HepG2 (cell line): ENCODE results near the gene PSMG3. TPM values are rescaled to one million over a fixed set of nuclear protein-coding genes. Genes with fewer than 3 reads are reported as not detected.

Experiments
- FOXA1 ChIP-seq, 2 experiments: fragments of 450-650 bp in 1 of 2; sonication (generic) in 1 of 2; formaldehyde crosslinking in 1 of 2; IDR thresholded peaks; 2 replicates each; pipeline versions ENCODE4 v1.4.0 to v1.6.1; 2016 to 2020; ENCODE audit warnings: missing genetic modification reagents in 1 of 2
- HMG20A ChIP-seq: IDR thresholded peaks from 2 replicates; pipeline ENCODE4 v1.6.1; 2016; ENCODE audit warnings: borderline replicate concordance
- HOXA5 ChIP-seq: sonication (generic); formaldehyde crosslinking; IDR thresholded peaks from 2 replicates; pipeline ENCODE4 v1.4.0; 2020; ENCODE audit warnings: missing genetic modification reagents
- HOXA7 ChIP-seq: sonication (generic); formaldehyde crosslinking; IDR thresholded peaks from 2 replicates; pipeline ENCODE4 v1.8.1; 2022; ENCODE audit warnings: mild to moderate bottlenecking, missing genetic modification reagents, moderate library complexity
- KAT8 ChIP-seq: IDR thresholded peaks from 2 replicates; pipeline ENCODE4 v1.6.1; 2016; ENCODE audit warnings: missing genetic modification reagents, missing compliant biosample characterization
- KMT2B ChIP-seq: IDR thresholded peaks from 2 replicates; pipeline ENCODE4 v1.6.1; 2016; ENCODE audit warnings: missing genetic modification reagents, missing compliant biosample characterization
- MAZ ChIP-seq, 2 experiments: sonication (generic) in 1 of 2; formaldehyde crosslinking in 1 of 2; IDR thresholded peaks; 2 replicates each; pipeline versions ENCODE4 v1.5.0 to v1.6.1; 2012 to 2020; ENCODE audit warnings: low read depth in 2 of 2, mild to moderate bottlenecking in 2 of 2, borderline replicate concordance in 1 of 2, improper control_type of control experiment in 1 of 2, low read length in 1 of 2, missing genetic modification reagents in 1 of 2, moderate library complexity in 1 of 2
- PHB2 ChIP-seq: fragments of 450-650 bp; IDR thresholded peaks from 2 replicates; pipeline ENCODE4 v1.6.1; 2018; ENCODE audit not compliant: partially characterized antibody
- SOX13 ChIP-seq, 3 experiments: fragments of 450-650 bp in 1 of 3; sonication (generic) in 1 of 3; formaldehyde crosslinking in 1 of 3; IDR thresholded peaks in 2 of 3; conservative IDR thresholded peaks in 1 of 3; 2 replicates each; pipeline versions ENCODE4 v1.5.0 to v1.6.1; 2016 to 2020; ENCODE audit warnings: antibody characterized with exemption in 1 of 3, mild to moderate bottlenecking in 1 of 3, missing compliant biosample characterization in 1 of 3, missing genetic modification reagents in 1 of 3, moderate library complexity in 1 of 3
- ZKSCAN8 ChIP-seq: IDR thresholded peaks from 2 replicates; pipeline ENCODE4 v1.6.1; 2016; ENCODE audit warnings: borderline replicate concordance, missing genetic modification reagents, missing compliant biosample characterization
- ZSCAN22 ChIP-seq: sonication (generic); formaldehyde crosslinking; IDR thresholded peaks from 2 replicates; pipeline ENCODE4 v1.4.0; 2020; ENCODE audit warnings: mild to moderate bottlenecking, missing genetic modification reagents
- polyA plus RNA-seq, 8 experiments: library from polyadenylated mRNA; depleted of rRNA in 3 of 8; stranded (reverse) in 7 of 8; unstranded in 1 of 8; fragments of >200 nt; fragmentation: Illumina TruSeq in 4 of 8; extraction: Trizol in 4 of 8; gene quantifications; 2 replicates each; pipeline versions ENCODE4 v1.2.1 to v1.2.3, GENCODE V29; 2011 to 2016; ENCODE audit warnings: low read depth in 4 of 8, missing spikeins in 1 of 8, mixed read lengths in 1 of 8; ENCODE audit not compliant: insufficient read depth in 1 of 8
- total RNA-seq, 5 experiments: library from RNA; depleted of rRNA; stranded (reverse); fragments of >200 nt; fragmentation: Illumina TruSeq; extraction: Trizol; gene quantifications; 2 replicates each; pipeline ENCODE4 v1.2.3, GENCODE V29; 2016; ENCODE audit warnings: low read depth in 1 of 5
- TF ChIP-seq, protein P1 (sequence below): sonication (generic); formaldehyde crosslinking; IDR thresholded peaks from 2 replicates; pipeline ENCODE4 v1.8.1; 2023; ENCODE audit warnings: mild to moderate bottlenecking, moderate library complexity, missing genetic modification reagents
- TF ChIP-seq, protein P2 (sequence below): sonication (generic); formaldehyde crosslinking; IDR thresholded peaks from 2 replicates; pipeline ENCODE4 v1.4.0; 2020; ENCODE audit warnings: missing genetic modification reagents, mild to moderate bottlenecking, borderline replicate concordance
- TF ChIP-seq, protein P3 (sequence below), 2 experiments: sonication (generic) in 1 of 2; formaldehyde crosslinking in 1 of 2; IDR thresholded peaks; 2 replicates each; pipeline versions ENCODE4 v1.4.0 to v1.6.1; 2016 to 2020; ENCODE audit warnings: borderline replicate concordance in 1 of 2, low read depth in 1 of 2, mild to moderate bottlenecking in 1 of 2, missing genetic modification reagents in 1 of 2
- TF ChIP-seq, protein P4 (sequence below): sonication (generic); formaldehyde crosslinking; IDR thresholded peaks from 2 replicates; pipeline ENCODE4 v1.5.0; 2020; ENCODE audit warnings: mild to moderate bottlenecking, missing genetic modification reagents

The PSMG3 gene
- total and polyA plus RNA-seq, 2 of the 13 experiments (the other 11 are each of a cell fraction or from before 2014, with no cell fraction given): 29.6 to 48.4 TPM

DNA sequence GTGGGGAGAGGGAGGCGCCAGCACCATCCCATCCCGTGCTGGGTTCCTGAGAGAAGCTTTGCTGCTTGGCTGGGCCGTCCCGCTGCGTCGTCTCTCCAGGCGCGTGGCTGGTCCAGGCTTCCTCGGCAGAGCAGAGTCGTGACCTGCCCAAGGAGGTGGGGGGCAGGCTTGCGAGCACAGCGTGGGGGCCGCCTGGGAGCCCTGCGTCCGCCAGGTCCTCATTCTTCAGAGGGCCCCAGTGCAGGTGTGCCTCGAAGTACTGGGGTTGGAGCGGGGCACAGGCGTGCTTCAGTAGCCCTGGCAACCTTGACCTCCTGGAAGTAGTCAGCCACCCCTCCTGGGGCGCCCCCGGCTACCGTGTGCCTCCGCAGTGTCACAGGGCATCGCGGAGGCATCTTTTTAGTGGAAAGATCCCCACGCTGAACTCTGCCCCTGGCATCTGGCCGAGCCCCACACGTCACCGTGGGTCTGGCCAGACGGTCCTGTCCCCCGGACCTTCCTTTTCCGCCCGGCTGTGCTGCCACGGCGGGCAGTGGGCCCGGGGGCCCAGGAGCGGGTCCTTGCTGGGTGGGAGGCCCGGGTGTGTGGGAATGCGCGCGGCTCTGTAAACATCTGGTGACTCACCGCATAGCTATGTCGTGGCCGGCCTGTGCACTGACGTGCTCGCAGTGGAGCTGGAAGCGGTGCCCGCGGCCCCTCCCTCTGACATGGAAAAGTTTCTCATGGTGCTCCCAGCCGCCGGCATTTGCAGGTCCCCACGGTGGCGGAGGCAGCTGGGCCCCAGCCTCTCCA lies 32.9 kb downstream of the PSMG3 start (continued):
- TF ChIP-seq, protein P1, sequence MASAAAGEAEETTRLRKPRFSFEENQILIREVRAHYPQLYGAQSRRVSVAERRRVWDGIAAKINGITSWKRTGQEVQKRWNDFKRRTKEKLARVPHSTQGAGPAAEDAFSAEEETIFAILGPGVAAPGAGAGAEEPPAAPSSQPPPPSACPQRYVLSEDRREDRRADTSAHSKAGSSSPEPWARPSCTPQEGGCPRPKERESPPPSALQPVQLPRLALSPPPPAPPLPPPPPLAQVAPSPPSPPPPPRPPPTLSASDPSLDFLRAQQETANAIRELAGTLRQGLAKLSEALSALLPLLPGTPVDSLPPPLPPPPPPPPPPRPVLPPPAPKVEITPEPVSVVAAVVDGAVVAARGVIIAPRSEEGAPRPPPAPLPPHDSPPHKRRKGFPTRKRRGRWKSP (CRISPR knock-in tag): peak; percentile 78; the same call in 1 of the 2 replicates
- TF ChIP-seq HMG20A (peak; percentile 75; the same call in 1 of the 2 replicates), HOXA5 (peak; percentile 34; the same call in 1 of the 2 replicates), KMT2B (CRISPR knock-in tag) (peak; percentile 60; the same call in 1 of the 2 replicates), ZKSCAN8 (peak; percentile 11; the same call in 1 of the 2 replicates), MAZ (IDR thresholded peaks at IDR 0.05; ENCODE audit: borderline replicate concordance, low read depth, low read length) (peak; percentile 88), MAZ (CRISPR knock-in tag; IDR thresholded peaks at IDR 0.05; ENCODE audit: low read depth) (peak; percentile 90), PHB2 (no peak), FOXA1 (IDR thresholded peaks at IDR 0.05) (no peak), FOXA1 (CRISPR knock-in tag; IDR thresholded peaks at IDR 0.05) (peak; percentile 97), ZSCAN22 (CRISPR knock-in tag) (no peak), HOXA7 (CRISPR knock-in tag) (no peak), KAT8 (CRISPR knock-in tag) (peak; percentile 76), SOX13 (IDR thresholded peaks at IDR 0.05) (no peak), SOX13 (CRISPR knock-in tag; conservative IDR thresholded peaks at IDR 0.05 in 1 of 2, IDR thresholded peaks at IDR 0.05 in 1 of 2) (peak in 1 of 2 experiments; percentile 61; a peak in 1 of 4 replicates)
- TF ChIP-seq, protein P2, sequence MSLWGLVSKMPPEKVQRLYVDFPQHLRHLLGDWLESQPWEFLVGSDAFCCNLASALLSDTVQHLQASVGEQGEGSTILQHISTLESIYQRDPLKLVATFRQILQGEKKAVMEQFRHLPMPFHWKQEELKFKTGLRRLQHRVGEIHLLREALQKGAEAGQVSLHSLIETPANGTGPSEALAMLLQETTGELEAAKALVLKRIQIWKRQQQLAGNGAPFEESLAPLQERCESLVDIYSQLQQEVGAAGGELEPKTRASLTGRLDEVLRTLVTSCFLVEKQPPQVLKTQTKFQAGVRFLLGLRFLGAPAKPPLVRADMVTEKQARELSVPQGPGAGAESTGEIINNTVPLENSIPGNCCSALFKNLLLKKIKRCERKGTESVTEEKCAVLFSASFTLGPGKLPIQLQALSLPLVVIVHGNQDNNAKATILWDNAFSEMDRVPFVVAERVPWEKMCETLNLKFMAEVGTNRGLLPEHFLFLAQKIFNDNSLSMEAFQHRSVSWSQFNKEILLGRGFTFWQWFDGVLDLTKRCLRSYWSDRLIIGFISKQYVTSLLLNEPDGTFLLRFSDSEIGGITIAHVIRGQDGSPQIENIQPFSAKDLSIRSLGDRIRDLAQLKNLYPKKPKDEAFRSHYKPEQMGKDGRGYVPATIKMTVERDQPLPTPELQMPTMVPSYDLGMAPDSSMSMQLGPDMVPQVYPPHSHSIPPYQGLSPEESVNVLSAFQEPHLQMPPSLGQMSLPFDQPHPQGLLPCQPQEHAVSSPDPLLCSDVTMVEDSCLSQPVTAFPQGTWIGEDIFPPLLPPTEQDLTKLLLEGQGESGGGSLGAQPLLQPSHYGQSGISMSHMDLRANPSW: peak; percentile 87; the same call in 1 of the 2 replicates
- TF ChIP-seq, protein P3, sequence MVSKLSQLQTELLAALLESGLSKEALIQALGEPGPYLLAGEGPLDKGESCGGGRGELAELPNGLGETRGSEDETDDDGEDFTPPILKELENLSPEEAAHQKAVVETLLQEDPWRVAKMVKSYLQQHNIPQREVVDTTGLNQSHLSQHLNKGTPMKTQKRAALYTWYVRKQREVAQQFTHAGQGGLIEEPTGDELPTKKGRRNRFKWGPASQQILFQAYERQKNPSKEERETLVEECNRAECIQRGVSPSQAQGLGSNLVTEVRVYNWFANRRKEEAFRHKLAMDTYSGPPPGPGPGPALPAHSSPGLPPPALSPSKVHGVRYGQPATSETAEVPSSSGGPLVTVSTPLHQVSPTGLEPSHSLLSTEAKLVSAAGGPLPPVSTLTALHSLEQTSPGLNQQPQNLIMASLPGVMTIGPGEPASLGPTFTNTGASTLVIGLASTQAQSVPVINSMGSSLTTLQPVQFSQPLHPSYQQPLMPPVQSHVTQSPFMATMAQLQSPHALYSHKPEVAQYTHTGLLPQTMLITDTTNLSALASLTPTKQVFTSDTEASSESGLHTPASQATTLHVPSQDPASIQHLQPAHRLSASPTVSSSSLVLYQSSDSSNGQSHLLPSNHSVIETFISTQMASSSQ (IDR thresholded peaks at IDR 0.05; ENCODE audit: low read depth): 0 out of 2 replicates have a peak, but pooled peaks have one; percentile 16
- TF ChIP-seq, protein P3 (CRISPR knock-in tag; IDR thresholded peaks at IDR 0.05; ENCODE audit: borderline replicate concordance): peak; percentile 56; the same call in 1 of the 2 replicates
- TF ChIP-seq, protein P4, sequence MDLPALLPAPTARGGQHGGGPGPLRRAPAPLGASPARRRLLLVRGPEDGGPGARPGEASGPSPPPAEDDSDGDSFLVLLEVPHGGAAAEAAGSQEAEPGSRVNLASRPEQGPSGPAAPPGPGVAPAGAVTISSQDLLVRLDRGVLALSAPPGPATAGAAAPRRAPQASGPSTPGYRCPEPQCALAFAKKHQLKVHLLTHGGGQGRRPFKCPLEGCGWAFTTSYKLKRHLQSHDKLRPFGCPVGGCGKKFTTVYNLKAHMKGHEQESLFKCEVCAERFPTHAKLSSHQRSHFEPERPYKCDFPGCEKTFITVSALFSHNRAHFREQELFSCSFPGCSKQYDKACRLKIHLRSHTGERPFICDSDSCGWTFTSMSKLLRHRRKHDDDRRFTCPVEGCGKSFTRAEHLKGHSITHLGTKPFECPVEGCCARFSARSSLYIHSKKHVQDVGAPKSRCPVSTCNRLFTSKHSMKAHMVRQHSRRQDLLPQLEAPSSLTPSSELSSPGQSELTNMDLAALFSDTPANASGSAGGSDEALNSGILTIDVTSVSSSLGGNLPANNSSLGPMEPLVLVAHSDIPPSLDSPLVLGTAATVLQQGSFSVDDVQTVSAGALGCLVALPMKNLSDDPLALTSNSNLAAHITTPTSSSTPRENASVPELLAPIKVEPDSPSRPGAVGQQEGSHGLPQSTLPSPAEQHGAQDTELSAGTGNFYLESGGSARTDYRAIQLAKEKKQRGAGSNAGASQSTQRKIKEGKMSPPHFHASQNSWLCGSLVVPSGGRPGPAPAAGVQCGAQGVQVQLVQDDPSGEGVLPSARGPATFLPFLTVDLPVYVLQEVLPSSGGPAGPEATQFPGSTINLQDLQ (CRISPR knock-in tag): no peak
